ENCODE measurements around the gene HOXB6.

The HOXB6 gene

DNA sequence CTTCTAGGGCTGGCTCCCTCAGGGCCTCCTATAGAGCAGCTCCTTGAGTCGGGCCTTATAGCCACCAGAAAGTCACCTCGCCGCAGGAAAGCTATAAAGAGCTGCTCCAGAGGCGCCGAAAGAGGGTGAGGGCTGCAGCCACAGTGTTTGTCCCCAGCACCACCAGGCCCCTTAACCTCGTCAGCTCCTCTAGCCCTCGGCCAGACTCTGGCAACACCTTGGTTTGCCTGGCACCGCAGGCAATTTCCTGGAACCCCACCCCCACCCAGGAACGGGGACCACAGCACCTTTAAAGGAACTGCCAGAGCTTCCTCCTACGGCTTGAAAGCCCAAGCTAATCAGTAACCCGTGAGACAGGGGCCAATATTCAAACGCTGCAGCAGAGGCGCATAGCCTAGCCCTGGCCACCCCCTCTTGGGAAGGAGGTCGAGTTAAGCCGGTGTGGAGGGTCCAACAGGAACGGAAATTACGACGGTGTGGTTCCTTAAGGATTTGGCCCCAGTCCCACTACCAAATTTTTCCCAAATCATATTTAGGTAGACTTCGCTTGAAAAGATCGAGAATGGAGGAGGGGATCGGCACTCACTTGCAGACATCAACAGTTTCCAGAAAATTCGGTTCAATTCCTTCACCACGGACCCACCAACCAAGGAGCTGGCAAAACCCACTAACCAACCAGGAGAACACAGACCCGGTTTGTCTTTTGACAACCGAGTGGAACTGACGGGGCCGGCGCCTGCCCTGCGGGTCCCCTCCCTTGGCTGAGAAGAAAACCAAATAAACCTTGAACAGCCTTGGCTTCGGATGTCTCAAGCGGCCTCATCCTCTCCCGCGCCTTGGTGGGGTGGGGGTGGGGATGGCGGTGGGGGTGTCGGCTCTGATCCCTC, 3.0 kb downstream of the HOXB6 start:
- Histone ChIP-seq H3K79me2 (ENCODE audit: insufficient read depth, low read length) (no peaks in the 10 kb centered on the region), H3K9ac (ENCODE audit: low read depth, low read length) (no peak overlapping the region), H2AFZ (ENCODE audit: low read depth, low read length) (no peak overlapping the region), H3K4me3 (ENCODE audit: low read depth in 1 of 2, low read length in 2 of 2) (no peak overlapping the region), H3K36me3 (ENCODE audit: insufficient read depth, low read length) (no peaks in the 10 kb centered on the region), H3K4me1 (ENCODE audit: insufficient read depth, low read length) (no peaks in the 10 kb centered on the region), H3K27me3 (ENCODE audit: insufficient read depth, low read length, poor library complexity) (peaks cover 9% of the 10 kb centered on the region), H3K9me3 (ENCODE audit: insufficient read depth, low read length, severe bottlenecking) (no peaks in the 10 kb centered on the region), H3K27ac (ENCODE audit: low read length) (no peak overlapping the region), H3K4me2 (ENCODE audit: insufficient read depth, low read length) (no peak overlapping the region), H4K20me1 (ENCODE audit: insufficient read depth, low read length) (no peaks in the 10 kb centered on the region)
- TF ChIP-seq, protein P1, sequence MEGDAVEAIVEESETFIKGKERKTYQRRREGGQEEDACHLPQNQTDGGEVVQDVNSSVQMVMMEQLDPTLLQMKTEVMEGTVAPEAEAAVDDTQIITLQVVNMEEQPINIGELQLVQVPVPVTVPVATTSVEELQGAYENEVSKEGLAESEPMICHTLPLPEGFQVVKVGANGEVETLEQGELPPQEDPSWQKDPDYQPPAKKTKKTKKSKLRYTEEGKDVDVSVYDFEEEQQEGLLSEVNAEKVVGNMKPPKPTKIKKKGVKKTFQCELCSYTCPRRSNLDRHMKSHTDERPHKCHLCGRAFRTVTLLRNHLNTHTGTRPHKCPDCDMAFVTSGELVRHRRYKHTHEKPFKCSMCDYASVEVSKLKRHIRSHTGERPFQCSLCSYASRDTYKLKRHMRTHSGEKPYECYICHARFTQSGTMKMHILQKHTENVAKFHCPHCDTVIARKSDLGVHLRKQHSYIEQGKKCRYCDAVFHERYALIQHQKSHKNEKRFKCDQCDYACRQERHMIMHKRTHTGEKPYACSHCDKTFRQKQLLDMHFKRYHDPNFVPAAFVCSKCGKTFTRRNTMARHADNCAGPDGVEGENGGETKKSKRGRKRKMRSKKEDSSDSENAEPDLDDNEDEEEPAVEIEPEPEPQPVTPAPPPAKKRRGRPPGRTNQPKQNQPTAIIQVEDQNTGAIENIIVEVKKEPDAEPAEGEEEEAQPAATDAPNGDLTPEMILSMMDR (IDR thresholded peaks at IDR 0.05; ENCODE audit: borderline replicate concordance, extremely low read depth, low read length, poor library complexity, severe bottlenecking), result no peak
- TF ChIP-seq EZH2 (IDR thresholded peaks at IDR 0.05; ENCODE audit: borderline replicate concordance, low read depth, low read length, severe bottlenecking), result no peak
- DNase-seq (no peak), ATAC-seq (ENCODE audit: insufficient read depth, low read depth) (no peak)

DNA sequence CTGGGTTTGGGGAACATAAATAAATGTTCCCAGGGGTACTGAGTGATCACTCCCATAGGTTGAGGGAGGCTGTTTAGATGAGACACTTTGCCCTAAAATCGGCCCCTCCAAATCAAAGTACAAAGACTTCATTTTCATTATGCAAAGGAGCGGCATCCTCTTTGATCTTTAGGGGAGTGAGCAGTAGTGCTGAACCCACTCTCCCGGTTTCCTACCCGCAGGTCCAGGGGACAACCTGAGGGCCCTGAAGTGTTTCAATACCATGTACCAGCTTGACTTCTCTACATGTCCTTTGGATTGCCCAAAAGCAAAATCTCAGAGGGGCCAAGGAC, 3.6 kb downstream of the HOXB6 start:
- Histone ChIP-seq H3K36me3 (ENCODE audit: insufficient read depth, low read length) (no peaks in the 10 kb centered on the region), H3K27ac (ENCODE audit: low read length) (no peak overlapping the region), H3K4me2 (ENCODE audit: insufficient read depth, low read length) (no peak overlapping the region), H3K9ac (ENCODE audit: low read depth, low read length) (no peak overlapping the region), H3K27me3 (ENCODE audit: insufficient read depth, low read length, poor library complexity) (peaks cover 9% of the 10 kb centered on the region), H3K9me3 (ENCODE audit: insufficient read depth, low read length, severe bottlenecking) (no peaks in the 10 kb centered on the region), H2AFZ (ENCODE audit: low read depth, low read length) (no peak overlapping the region), H3K4me1 (ENCODE audit: insufficient read depth, low read length) (no peaks in the 10 kb centered on the region), H3K79me2 (ENCODE audit: insufficient read depth, low read length) (no peaks in the 10 kb centered on the region), H4K20me1 (ENCODE audit: insufficient read depth, low read length) (no peaks in the 10 kb centered on the region), H3K4me3 (ENCODE audit: low read depth in 1 of 2, low read length in 2 of 2) (no peak overlapping the region)
- DNase-seq (no peak), ATAC-seq (ENCODE audit: insufficient read depth, low read depth) (no peak)
- TF ChIP-seq, protein P1 (IDR thresholded peaks at IDR 0.05; ENCODE audit: borderline replicate concordance, extremely low read depth, low read length, poor library complexity, severe bottlenecking), result no peak
- no peak for TF ChIP-seq EZH2 (IDR thresholded peaks at IDR 0.05; ENCODE audit: borderline replicate concordance, low read depth, low read length, severe bottlenecking)

GRCh38 chr17:48600244-48601098, 4.3 kb downstream of the HOXB6 start:
- H3K9ac ChIP-seq (ENCODE audit: low read depth, low read length), result no peak overlapping the region
- no peak overlapping the region for H3K27ac ChIP-seq (ENCODE audit: low read length)
- H4K20me1 ChIP-seq (ENCODE audit: insufficient read depth, low read length), result no peaks in the 10 kb centered on the region

More at GRCh38 chr17:48600244-48601098, 4.3 kb downstream of the HOXB6 start:
- no peak overlapping the region for H2AFZ ChIP-seq (ENCODE audit: low read depth, low read length)
- H3K79me2 ChIP-seq (ENCODE audit: insufficient read depth, low read length), result no peaks in the 10 kb centered on the region
- H3K27me3 ChIP-seq (ENCODE audit: insufficient read depth, low read length, poor library complexity), result peaks cover 8% of the 10 kb centered on the region
- no peak for DNase-seq
- H3K4me2 ChIP-seq (ENCODE audit: insufficient read depth, low read length), result no peak overlapping the region
- ATAC-seq (ENCODE audit: insufficient read depth, low read depth), result no peak
- no peak overlapping the region for H3K4me3 ChIP-seq (ENCODE audit: low read depth in 1 of 2, low read length in 2 of 2)
- no peaks in the 10 kb centered on the region for H3K4me1 ChIP-seq (ENCODE audit: insufficient read depth, low read length)
- no peak for TF ChIP-seq EZH2 (IDR thresholded peaks at IDR 0.05; ENCODE audit: borderline replicate concordance, low read depth, low read length, severe bottlenecking)
- TF ChIP-seq, protein P1 (IDR thresholded peaks at IDR 0.05; ENCODE audit: borderline replicate concordance, extremely low read depth, low read length, poor library complexity, severe bottlenecking), result no peak
- no peaks in the 10 kb centered on the region for H3K36me3 ChIP-seq (ENCODE audit: insufficient read depth, low read length)
- H3K9me3 ChIP-seq (ENCODE audit: insufficient read depth, low read length, severe bottlenecking), result no peaks in the 10 kb centered on the region

All from DND-41 (cell line).